ENCODE measurements around the gene AKT1S1.

The AKT1S1 gene

GRCh38 chr19:49858088-49858985 lies 18.8 kb downstream of the AKT1S1 start (continued):
- TF ChIP-seq, protein P1, sequence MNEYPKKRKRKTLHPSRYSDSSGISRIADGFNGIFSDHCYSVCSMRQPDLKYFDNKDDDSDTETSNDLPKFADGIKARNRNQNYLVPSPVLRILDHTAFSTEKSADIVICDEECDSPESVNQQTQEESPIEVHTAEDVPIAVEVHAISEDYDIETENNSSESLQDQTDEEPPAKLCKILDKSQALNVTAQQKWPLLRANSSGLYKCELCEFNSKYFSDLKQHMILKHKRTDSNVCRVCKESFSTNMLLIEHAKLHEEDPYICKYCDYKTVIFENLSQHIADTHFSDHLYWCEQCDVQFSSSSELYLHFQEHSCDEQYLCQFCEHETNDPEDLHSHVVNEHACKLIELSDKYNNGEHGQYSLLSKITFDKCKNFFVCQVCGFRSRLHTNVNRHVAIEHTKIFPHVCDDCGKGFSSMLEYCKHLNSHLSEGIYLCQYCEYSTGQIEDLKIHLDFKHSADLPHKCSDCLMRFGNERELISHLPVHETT (tag by site-specific recombination; IDR thresholded peaks at IDR 0.05): no peak
- TF ChIP-seq ZNF449 (tag by site-specific recombination; IDR thresholded peaks at IDR 0.05) (no peak; the same call in 1 of the 2 replicates), ZNF23 (tag by site-specific recombination; IDR thresholded peaks at IDR 0.05; ENCODE audit: borderline replicate concordance) (no peak), RBAK (tag by site-specific recombination; IDR thresholded peaks at IDR 0.05) (no peak), SP2 (tag by site-specific recombination; IDR thresholded peaks at IDR 0.05) (0 out of 2 replicates have a peak, but pooled peaks have one; percentile 5), FEZF1 (tag by site-specific recombination; IDR thresholded peaks at IDR 0.05) (no peak), ZNF561 (tag by site-specific recombination; IDR thresholded peaks at IDR 0.05; ENCODE audit: borderline replicate concordance) (no peak), ZNF221 (tag by site-specific recombination; IDR thresholded peaks at IDR 0.05; ENCODE audit: borderline replicate concordance) (no peak), ZFP69B (tag by site-specific recombination; IDR thresholded peaks at IDR 0.05) (no peak), ZNF366 (tag by site-specific recombination; conservative IDR thresholded peaks at IDR 0.05) (no peak), ZNF239 (tag by site-specific recombination; IDR thresholded peaks at IDR 0.05) (no peak), ZNF596 (tag by site-specific recombination; IDR thresholded peaks at IDR 0.05) (no peak), ZNF362 (tag by site-specific recombination; IDR thresholded peaks at IDR 0.05) (no peak), ZNF529 (tag by site-specific recombination; IDR thresholded peaks at IDR 0.05; ENCODE audit: insufficient replicate concordance) (no peak), ZBTB8A (tag by site-specific recombination; IDR thresholded peaks at IDR 0.05) (no peak), ZBTB1 (tag by site-specific recombination; IDR thresholded peaks at IDR 0.05) (no peak), HOXA7 (CRISPR knock-in tag; IDR thresholded peaks at IDR 0.05; ENCODE audit: borderline replicate concordance) (no peak), ZNF571 (tag by site-specific recombination; IDR thresholded peaks at IDR 0.05) (no peak), ZNF341 (tag by site-specific recombination; IDR thresholded peaks at IDR 0.05; ENCODE audit: low read depth) (peak; percentile 38; the same call in 1 of the 2 replicates), ZNF202 (tag by site-specific recombination; IDR thresholded peaks at IDR 0.05; ENCODE audit: borderline replicate concordance) (no peak), ZBTB21 (tag by site-specific recombination; IDR thresholded peaks at IDR 0.05) (no peak), EGR2 (tag by site-specific recombination; IDR thresholded peaks at IDR 0.05; ENCODE audit: low read depth) (peak; percentile 77), ZBTB48 (tag by site-specific recombination; IDR thresholded peaks at IDR 0.05) (no peak), ZNF19 (tag by site-specific recombination; IDR thresholded peaks at IDR 0.05; ENCODE audit: low read depth) (no peak)
- TF ChIP-seq, protein P2, sequence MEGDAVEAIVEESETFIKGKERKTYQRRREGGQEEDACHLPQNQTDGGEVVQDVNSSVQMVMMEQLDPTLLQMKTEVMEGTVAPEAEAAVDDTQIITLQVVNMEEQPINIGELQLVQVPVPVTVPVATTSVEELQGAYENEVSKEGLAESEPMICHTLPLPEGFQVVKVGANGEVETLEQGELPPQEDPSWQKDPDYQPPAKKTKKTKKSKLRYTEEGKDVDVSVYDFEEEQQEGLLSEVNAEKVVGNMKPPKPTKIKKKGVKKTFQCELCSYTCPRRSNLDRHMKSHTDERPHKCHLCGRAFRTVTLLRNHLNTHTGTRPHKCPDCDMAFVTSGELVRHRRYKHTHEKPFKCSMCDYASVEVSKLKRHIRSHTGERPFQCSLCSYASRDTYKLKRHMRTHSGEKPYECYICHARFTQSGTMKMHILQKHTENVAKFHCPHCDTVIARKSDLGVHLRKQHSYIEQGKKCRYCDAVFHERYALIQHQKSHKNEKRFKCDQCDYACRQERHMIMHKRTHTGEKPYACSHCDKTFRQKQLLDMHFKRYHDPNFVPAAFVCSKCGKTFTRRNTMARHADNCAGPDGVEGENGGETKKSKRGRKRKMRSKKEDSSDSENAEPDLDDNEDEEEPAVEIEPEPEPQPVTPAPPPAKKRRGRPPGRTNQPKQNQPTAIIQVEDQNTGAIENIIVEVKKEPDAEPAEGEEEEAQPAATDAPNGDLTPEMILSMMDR (tag by site-specific recombination; IDR thresholded peaks at IDR 0.05): peak; percentile 48
- TF ChIP-seq, protein P3, sequence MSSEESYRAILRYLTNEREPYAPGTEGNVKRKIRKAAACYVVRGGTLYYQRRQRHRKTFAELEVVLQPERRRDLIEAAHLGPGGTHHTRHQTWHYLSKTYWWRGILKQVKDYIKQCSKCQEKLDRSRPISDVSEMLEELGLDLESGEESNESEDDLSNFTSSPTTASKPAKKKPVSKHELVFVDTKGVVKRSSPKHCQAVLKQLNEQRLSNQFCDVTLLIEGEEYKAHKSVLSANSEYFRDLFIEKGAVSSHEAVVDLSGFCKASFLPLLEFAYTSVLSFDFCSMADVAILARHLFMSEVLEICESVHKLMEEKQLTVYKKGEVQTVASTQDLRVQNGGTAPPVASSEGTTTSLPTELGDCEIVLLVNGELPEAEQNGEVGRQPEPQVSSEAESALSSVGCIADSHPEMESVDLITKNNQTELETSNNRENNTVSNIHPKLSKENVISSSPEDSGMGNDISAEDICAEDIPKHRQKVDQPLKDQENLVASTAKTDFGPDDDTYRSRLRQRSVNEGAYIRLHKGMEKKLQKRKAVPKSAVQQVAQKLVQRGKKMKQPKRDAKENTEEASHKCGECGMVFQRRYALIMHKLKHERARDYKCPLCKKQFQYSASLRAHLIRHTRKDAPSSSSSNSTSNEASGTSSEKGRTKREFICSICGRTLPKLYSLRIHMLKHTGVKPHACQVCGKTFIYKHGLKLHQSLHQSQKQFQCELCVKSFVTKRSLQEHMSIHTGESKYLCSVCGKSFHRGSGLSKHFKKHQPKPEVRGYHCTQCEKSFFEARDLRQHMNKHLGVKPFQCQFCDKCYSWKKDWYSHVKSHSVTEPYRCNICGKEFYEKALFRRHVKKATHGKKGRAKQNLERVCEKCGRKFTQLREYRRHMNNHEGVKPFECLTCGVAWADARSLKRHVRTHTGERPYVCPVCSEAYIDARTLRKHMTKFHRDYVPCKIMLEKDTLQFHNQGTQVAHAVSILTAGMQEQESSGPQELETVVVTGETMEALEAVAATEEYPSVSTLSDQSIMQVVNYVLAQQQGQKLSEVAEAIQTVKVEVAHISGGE (tag by site-specific recombination; conservative IDR thresholded peaks at IDR 0.05; ENCODE audit: low read depth): peak; percentile 37; the same call in 1 of the 2 replicates
- TF ChIP-seq, protein P4, sequence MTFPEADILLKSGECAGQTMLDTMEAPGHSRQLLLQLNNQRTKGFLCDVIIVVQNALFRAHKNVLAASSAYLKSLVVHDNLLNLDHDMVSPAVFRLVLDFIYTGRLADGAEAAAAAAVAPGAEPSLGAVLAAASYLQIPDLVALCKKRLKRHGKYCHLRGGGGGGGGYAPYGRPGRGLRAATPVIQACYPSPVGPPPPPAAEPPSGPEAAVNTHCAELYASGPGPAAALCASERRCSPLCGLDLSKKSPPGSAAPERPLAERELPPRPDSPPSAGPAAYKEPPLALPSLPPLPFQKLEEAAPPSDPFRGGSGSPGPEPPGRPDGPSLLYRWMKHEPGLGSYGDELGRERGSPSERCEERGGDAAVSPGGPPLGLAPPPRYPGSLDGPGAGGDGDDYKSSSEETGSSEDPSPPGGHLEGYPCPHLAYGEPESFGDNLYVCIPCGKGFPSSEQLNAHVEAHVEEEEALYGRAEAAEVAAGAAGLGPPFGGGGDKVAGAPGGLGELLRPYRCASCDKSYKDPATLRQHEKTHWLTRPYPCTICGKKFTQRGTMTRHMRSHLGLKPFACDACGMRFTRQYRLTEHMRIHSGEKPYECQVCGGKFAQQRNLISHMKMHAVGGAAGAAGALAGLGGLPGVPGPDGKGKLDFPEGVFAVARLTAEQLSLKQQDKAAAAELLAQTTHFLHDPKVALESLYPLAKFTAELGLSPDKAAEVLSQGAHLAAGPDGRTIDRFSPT (tag by site-specific recombination; IDR thresholded peaks at IDR 0.05): peak; percentile 62; the same call in 1 of the 2 replicates
